Measurements from ENCODE around the gene POU6F2. TPM values are rescaled to one million over a fixed set of nuclear protein-coding genes. Genes with fewer than 3 reads are reported as not detected.

The POU6F2 gene
- total RNA-seq, 1 experiment from 2014 or later = not detected

DNA sequence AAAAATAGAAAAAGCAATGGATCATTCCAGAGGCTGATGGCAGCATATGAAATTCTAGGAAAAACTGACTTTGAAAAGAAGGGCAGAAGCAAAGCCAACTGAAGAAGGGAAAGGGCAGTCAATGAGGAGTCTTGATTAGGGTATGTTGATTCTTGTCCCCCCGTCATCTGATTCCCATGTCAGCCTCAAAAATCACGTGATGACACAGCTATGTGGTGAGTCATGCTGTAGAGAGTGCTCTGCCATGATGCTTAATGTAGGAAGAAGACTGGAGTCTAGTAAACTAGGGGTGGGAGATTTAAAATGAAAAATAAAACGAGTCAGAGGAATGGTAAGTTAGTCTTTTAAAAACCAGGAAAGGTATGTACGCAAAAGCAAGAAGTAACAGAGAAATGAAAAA, 3.9 kb upstream of the POU6F2 start:
- no TSS peak for BruUV-seq (replicated peaks)
- Histone ChIP-seq H3K36me3 (ENCODE audit: control insufficient read depth, insufficient read depth, low read length) (no peaks in the 10 kb centered on the region), H3K27ac (ENCODE audit: low read length) (no peak overlapping the region), H3K27me3 (ENCODE audit: control insufficient read depth, insufficient read depth, low read length) (no peaks in the 10 kb centered on the region; the same call in 1 of the 2 replicates), H3K4me1 (ENCODE audit: control insufficient read depth, insufficient read depth, low read length) (no peaks in the 10 kb centered on the region), H3K9me3 (ENCODE audit: control insufficient read depth, insufficient read depth, low read depth, low read length) (no peaks in the 10 kb centered on the region), H3K4me3 (ENCODE audit: low read depth in 2 of 2, low read length in 2 of 2) (no peak overlapping the region)
- in situ Hi-C loops (cut with HindIII; ENCODE audit: low pct_unique_long_range_greater_than_20kb, low sequenced_read_pairs) = no loop called here
- ATAC-seq (no peak), DNase-seq (ENCODE audit: low read depth, low spot score) (no peak)
- CTCF ChIA-PET = no interaction called here
- TF ChIP-seq SIN3A (IDR thresholded peaks at IDR 0.05; ENCODE audit: borderline replicate concordance, insufficient read depth, low read depth, low read length) (no peak), POLR2AphosphoS5 (IDR thresholded peaks at IDR 0.05; ENCODE audit: low read depth, low read length) (no peak), TCF7L2 (IDR thresholded peaks at IDR 0.05; ENCODE audit: low read depth, low read length) (no peak)
- TF ChIP-seq, protein P1, sequence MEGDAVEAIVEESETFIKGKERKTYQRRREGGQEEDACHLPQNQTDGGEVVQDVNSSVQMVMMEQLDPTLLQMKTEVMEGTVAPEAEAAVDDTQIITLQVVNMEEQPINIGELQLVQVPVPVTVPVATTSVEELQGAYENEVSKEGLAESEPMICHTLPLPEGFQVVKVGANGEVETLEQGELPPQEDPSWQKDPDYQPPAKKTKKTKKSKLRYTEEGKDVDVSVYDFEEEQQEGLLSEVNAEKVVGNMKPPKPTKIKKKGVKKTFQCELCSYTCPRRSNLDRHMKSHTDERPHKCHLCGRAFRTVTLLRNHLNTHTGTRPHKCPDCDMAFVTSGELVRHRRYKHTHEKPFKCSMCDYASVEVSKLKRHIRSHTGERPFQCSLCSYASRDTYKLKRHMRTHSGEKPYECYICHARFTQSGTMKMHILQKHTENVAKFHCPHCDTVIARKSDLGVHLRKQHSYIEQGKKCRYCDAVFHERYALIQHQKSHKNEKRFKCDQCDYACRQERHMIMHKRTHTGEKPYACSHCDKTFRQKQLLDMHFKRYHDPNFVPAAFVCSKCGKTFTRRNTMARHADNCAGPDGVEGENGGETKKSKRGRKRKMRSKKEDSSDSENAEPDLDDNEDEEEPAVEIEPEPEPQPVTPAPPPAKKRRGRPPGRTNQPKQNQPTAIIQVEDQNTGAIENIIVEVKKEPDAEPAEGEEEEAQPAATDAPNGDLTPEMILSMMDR (IDR thresholded peaks at IDR 0.05) = no peak
- TF ChIP-seq, protein P2, sequence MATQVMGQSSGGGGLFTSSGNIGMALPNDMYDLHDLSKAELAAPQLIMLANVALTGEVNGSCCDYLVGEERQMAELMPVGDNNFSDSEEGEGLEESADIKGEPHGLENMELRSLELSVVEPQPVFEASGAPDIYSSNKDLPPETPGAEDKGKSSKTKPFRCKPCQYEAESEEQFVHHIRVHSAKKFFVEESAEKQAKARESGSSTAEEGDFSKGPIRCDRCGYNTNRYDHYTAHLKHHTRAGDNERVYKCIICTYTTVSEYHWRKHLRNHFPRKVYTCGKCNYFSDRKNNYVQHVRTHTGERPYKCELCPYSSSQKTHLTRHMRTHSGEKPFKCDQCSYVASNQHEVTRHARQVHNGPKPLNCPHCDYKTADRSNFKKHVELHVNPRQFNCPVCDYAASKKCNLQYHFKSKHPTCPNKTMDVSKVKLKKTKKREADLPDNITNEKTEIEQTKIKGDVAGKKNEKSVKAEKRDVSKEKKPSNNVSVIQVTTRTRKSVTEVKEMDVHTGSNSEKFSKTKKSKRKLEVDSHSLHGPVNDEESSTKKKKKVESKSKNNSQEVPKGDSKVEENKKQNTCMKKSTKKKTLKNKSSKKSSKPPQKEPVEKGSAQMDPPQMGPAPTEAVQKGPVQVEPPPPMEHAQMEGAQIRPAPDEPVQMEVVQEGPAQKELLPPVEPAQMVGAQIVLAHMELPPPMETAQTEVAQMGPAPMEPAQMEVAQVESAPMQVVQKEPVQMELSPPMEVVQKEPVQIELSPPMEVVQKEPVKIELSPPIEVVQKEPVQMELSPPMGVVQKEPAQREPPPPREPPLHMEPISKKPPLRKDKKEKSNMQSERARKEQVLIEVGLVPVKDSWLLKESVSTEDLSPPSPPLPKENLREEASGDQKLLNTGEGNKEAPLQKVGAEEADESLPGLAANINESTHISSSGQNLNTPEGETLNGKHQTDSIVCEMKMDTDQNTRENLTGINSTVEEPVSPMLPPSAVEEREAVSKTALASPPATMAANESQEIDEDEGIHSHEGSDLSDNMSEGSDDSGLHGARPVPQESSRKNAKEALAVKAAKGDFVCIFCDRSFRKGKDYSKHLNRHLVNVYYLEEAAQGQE (IDR thresholded peaks at IDR 0.05; ENCODE audit: insufficient read depth in 1 of 2, low read depth in 2 of 2, low read length in 1 of 2) = no peak
- POLR2A ChIA-PET = no interaction called here
- intact Hi-C loops (cut with micrococcal nuclease; ENCODE audit: unreplicated experiment) = no loop called here

DNA sequence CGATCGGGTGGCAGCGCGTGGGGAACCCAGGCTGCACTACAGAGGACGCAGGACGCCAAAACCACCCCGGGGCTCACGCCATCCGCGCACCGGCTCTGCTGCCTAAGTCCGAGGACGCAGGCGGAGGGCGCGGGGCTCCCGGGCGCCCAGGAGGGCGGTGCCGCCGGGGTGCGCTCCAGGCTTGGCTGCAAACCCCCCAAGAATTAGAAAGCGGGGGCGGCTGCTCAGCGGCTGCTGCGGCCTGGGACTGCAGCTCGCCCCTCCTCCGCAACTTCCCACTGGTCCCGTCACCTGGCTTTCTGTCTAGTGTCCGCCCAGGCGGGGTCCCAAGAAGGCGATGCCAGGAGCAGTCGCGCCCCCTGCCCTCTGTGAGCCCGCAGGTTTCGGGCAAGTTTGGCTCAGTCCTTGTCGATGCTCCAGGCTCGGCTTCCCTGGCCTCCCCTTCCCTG, 1.7 kb upstream of the POU6F2 start:
- Histone ChIP-seq H3K4me1 (ENCODE audit: control insufficient read depth, insufficient read depth, low read length) (no peaks in the 10 kb centered on the region), H3K27me3 (ENCODE audit: control insufficient read depth, insufficient read depth, low read length) (no peaks in the 10 kb centered on the region; the same call in 1 of the 2 replicates), H3K9me3 (ENCODE audit: control insufficient read depth, insufficient read depth, low read depth, low read length) (no peaks in the 10 kb centered on the region), H3K36me3 (ENCODE audit: control insufficient read depth, insufficient read depth, low read length) (no peaks in the 10 kb centered on the region), H3K27ac (ENCODE audit: low read length) (no peak overlapping the region), H3K4me3 (ENCODE audit: low read depth in 2 of 2, low read length in 2 of 2) (no peak overlapping the region)
- in situ Hi-C loops (cut with HindIII; ENCODE audit: low pct_unique_long_range_greater_than_20kb, low sequenced_read_pairs) (no loop called here), intact Hi-C loops (cut with micrococcal nuclease; ENCODE audit: unreplicated experiment) (no loop called here)
- TF ChIP-seq POLR2AphosphoS5 (IDR thresholded peaks at IDR 0.05; ENCODE audit: low read depth, low read length) (no peak), TCF7L2 (IDR thresholded peaks at IDR 0.05; ENCODE audit: low read depth, low read length) (no peak), SIN3A (IDR thresholded peaks at IDR 0.05; ENCODE audit: borderline replicate concordance, insufficient read depth, low read depth, low read length) (no peak)
- TF ChIP-seq, protein P1 (IDR thresholded peaks at IDR 0.05) = no peak
- TF ChIP-seq, protein P2 (IDR thresholded peaks at IDR 0.05; ENCODE audit: insufficient read depth in 1 of 2, low read depth in 2 of 2, low read length in 1 of 2) = no peak
- BruUV-seq (replicated peaks) = no TSS peak
- CTCF ChIA-PET = no interaction called here
- no peak for DNase-seq (ENCODE audit: low read depth, low spot score)
- POLR2A ChIA-PET = no interaction called here
- ATAC-seq = no peak
